Bone marrow (tissue), 2 donors: ENCODE data around the gene ZBTB16.
A peak's percentile ranks its signal among the peaks of the same experiment; 100 is the strongest.

Source experiments
- DNase-seq, 2 donors: peaks; one replicate each; lab custom pipeline; 2025; lab: John Stamatoyannopoulos, UW

The ZBTB16 gene

GRCh38 chr11:114106986-114107385 lies 47.5 kb downstream of the ZBTB16 start:
- DNase-seq = no peak

- no peak for DNase-seq
These were observed 49.1 kb downstream of the ZBTB16 start for GRCh38 chr11:114108501-114109205.

GRCh38 chr11:114109206-114110090 lies 49.9 kb downstream of the ZBTB16 start:
- DNase-seq = peak in 1 of 2 donors; percentile 90

- DNase-seq = no peak
These were observed 50.6 kb downstream of the ZBTB16 start for GRCh38 chr11:114110123-114110522.

- DNase-seq = peak in 1 of 2 donors; percentile 49
These were observed 51.7 kb downstream of the ZBTB16 start for GRCh38 chr11:114110952-114111947.

GRCh38 chr11:114115451-114115928 lies 56.0 kb downstream of the ZBTB16 start:
- DNase-seq = no peak

GRCh38 chr11:114116357-114116756 lies 56.8 kb downstream of the ZBTB16 start:
- DNase-seq = no peak

GRCh38 chr11:114116800-114117199 lies 57.3 kb downstream of the ZBTB16 start:
- DNase-seq = no peak

- no peak for DNase-seq
These were observed 61.1 kb downstream of the ZBTB16 start for GRCh38 chr11:114120606-114121005.

- no peak for DNase-seq
These were observed 61.6 kb downstream of the ZBTB16 start for GRCh38 chr11:114121138-114121537.

- no peak for DNase-seq
These were observed 62.4 kb downstream of the ZBTB16 start for GRCh38 chr11:114121804-114122504.

- no peak for DNase-seq
These were observed 63.2 kb downstream of the ZBTB16 start for GRCh38 chr11:114122686-114123085.

GRCh38 chr11:114123692-114124330 lies 64.3 kb downstream of the ZBTB16 start:
- no peak for DNase-seq

GRCh38 chr11:114124601-114125144 lies 65.2 kb downstream of the ZBTB16 start:
- DNase-seq = no peak

- DNase-seq = no peak
These were observed 66.0 kb downstream of the ZBTB16 start for GRCh38 chr11:114125531-114125930.

- DNase-seq = no peak
These were observed 66.4 kb downstream of the ZBTB16 start for GRCh38 chr11:114125959-114126358.

GRCh38 chr11:114128399-114128798 lies 68.9 kb downstream of the ZBTB16 start:
- no peak for DNase-seq

- DNase-seq = no peak
These were observed 69.6 kb downstream of the ZBTB16 start for GRCh38 chr11:114129142-114129541.

- DNase-seq = no peak
These were observed 70.2 kb downstream of the ZBTB16 start for GRCh38 chr11:114129699-114130098.

- DNase-seq = no peak
These were observed 70.6 kb downstream of the ZBTB16 start for GRCh38 chr11:114130115-114130576.
